GM21367 (cell line): ENCODE results near the gene PTPRN2.

Experiments used
- ATAC-seq: cut with Tn5 transposase; IDR thresholded peaks from one replicate; pipeline ENCODE4 v1.9.1; 2021; ENCODE audit not compliant: unreplicated experiment

PTPRN2 gene

GRCh38 chr7:157821959-157822687 lies 765.5 kb downstream of the PTPRN2 start:
- no peak for ATAC-seq

GRCh38 chr7:157820796-157821195 lies 766.8 kb downstream of the PTPRN2 start:
- ATAC-seq, result no peak

DNA sequence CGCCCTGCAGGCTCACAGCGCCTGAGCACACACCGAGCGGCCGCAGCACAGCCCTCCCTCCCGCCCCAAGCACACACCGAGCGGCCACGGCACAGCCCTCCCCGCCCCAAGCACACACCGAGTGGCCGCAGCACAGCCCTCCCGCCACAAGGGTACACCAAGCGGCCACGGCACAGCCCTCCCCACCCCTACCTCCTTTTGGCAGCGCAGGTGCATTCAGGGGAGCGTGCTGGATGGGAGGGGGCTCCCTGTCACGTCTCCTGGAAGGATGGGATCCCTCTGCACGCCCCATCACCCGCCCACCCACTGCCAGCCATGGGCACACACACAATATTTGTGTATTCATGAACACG lies 768.2 kb downstream of the PTPRN2 start:
- no peak for ATAC-seq

GRCh38 chr7:157818701-157819454 lies 768.7 kb downstream of the PTPRN2 start:
- no peak for ATAC-seq

GRCh38 chr7:157817944-157818700 lies 769.5 kb downstream of the PTPRN2 start:
- no peak for ATAC-seq

- ATAC-seq, result no peak
Observed at GRCh38 chr7:157817433-157817832, 770.2 kb downstream of the PTPRN2 start.

DNA sequence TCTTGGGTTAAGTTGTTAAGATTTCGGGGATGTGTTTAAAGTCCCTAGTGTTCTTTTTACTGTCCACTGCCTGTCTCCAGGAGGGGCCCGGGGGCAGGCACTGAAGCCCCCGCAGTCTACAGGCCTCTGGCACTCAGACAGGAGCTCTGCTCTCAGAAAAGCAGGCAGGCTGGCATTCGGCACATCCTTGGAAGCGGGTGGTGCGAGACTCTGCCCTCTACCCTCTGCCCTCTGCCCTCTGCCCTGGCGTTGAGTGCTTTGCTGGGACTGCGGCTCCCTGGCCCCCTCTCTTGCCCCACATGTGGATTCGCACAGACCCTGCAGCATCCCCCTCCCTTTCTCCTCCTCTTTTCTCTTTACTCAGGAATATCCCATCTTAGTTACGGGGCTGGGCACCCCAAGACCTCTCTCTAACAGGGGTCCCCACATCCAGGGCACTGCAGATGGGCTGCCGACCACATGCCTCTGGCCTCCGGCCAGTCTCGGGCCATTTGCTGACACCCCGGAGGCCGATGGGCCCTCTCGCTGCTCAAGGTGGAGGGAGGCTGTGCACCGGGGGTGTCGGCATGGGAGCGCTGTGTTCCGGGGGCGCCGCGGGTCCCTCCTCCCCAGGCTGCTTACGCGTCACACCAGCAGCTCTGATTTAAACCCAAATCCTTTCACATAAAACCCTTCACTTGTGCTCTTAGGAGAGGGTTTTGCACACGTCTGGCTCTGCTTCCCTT lies 770.9 kb downstream of the PTPRN2 start:
- no peak for ATAC-seq

GRCh38 chr7:157816086-157816485 lies 771.5 kb downstream of the PTPRN2 start:
- ATAC-seq, result no peak

- no peak for ATAC-seq
Observed at GRCh38 chr7:157815706-157816022, 772.0 kb downstream of the PTPRN2 start.

DNA sequence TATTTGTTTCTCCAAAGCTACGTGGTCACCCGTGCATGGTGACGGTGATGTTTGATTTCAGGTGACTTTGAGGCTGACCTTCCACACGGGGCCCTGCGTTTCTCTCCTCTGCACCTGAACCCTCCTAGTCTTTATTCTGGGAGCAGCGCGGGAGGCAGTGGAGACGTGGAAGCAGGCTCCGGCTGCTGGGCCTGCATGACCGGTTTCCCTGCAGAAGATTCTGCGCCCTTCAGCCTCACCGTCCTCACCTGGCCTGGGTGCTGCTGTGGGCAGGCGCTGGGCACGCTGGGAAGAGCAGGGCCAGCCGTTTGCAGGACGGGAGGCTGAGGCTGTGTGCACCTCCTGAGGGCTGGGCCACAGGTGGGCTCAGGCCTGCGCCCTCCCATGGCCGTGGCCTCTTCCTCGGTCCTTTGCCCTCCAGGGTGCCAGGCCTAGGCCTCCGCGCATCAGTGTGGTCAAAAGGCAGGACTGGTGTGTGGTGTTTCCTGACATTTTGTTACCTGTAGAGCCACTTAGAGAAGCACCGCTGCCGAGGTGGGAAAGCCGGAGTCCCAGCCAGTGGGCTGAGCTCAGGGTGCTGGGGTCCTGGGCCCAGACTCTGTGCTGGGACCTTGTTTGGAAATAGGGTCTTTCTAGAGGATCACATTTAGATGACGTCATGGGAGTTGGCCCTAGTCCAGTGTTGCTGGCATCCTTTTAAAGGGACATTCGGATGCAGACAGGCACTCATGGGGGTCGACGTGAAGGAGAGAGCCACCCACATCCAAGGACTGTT lies 772.5 kb downstream of the PTPRN2 start:
- ATAC-seq, result no peak

GRCh38 chr7:157813741-157814661 lies 773.6 kb downstream of the PTPRN2 start:
- ATAC-seq, result no peak

- ATAC-seq, result no peak
Observed at GRCh38 chr7:157813053-157813452, 774.6 kb downstream of the PTPRN2 start.

DNA sequence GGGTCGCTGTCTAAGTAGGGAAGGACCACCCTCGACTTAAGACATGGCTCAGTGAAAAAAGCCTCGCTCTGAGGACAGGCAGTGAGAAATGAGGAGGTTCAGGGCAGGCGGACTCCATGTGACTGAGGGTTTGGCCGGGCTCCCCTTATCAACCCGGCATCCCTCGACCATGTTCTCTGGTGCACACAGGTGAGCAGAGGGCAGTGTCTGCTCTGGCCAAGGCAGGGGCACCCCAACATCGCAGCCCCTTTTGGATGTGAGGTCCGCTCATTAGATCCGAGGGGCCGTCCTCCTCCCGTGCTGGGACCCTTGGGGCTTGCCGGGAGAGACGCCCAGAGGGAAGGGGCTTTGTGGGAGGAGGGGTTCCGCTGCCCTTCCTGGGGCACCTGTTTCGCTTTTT lies 775.7 kb downstream of the PTPRN2 start:
- no peak for ATAC-seq

- no peak for ATAC-seq
Observed at GRCh38 chr7:157809863-157810851, 777.5 kb downstream of the PTPRN2 start.

DNA sequence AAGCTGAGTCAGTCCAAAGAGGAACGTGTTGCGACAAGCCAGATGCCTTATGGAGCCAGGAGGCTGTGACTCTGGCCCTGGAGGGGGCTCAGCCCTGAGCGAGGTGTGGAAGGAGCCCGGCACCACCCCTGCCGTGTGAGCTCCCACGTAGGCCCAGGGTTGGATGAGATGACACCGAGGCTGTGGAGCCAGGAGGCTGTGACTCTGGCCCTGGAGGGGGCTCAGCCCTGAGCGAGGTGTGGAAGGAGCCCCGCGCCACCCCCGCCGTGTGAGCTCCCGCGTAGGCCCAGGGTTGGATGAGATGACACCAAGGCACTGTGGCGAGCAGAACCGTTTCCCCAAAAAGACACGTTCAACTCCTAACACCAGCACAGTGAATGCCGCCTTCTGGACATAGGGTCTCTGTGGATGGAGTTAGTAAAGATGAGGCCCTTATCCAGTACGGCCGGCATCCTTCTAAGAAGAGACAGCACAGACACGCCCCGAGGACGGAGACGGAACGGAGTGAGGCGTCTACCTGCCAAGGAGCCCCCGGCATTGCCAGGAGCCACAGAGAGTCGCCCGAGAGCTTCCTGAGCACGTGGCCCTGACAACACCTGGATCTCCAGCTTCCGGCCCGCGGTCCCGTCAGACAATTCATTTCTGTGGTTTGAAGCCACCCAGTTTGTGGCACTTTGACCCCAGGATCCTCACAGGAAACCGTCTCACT lies 778.3 kb downstream of the PTPRN2 start:
- ATAC-seq, result no peak

- no peak for ATAC-seq
Observed at GRCh38 chr7:157808042-157808441, 779.6 kb downstream of the PTPRN2 start.

GRCh38 chr7:157807510-157807909 lies 780.1 kb downstream of the PTPRN2 start:
- ATAC-seq, result no peak

DNA sequence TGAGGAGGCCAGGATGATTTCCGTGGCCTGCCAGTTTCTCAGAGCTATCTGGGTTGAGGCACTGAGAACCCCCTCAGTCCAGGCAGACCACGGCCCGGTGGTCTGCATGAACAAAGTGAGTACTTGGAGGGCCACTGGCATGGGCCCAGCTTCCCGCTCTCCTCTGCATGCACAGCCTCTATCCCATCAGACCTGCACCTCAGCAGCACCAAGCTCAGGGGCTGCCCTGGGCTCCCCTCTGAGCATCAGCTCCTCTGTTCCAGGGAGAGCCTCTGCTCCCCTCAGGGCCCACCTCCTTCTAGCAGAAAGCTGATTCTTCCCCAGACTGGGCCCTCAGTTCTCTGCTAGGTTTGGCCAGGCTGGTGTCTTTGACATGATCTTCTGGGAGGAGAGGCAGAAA lies 780.9 kb downstream of the PTPRN2 start:
- ATAC-seq, result no peak
